NCI-H345 treated with DMSO at 0.1 percent for 48 hours (cell line): ENCODE results near the gene MIPOL1.
"Not testable (repeated sequence)": the region's sequence is repeated elsewhere in the genome, so short reads cannot be mapped to it uniquely, and the experiment has no call there.

Source experiments
- DNase-seq: peaks from one replicate; lab custom pipeline; 2025; ENCODE audit not compliant: unreplicated experiment; lab: John Stamatoyannopoulos, UW

The MIPOL1 gene

GRCh38 chr14:37279818-37280217 lies 82.1 kb downstream of the MIPOL1 start:
- DNase-seq, result no peak

DNA sequence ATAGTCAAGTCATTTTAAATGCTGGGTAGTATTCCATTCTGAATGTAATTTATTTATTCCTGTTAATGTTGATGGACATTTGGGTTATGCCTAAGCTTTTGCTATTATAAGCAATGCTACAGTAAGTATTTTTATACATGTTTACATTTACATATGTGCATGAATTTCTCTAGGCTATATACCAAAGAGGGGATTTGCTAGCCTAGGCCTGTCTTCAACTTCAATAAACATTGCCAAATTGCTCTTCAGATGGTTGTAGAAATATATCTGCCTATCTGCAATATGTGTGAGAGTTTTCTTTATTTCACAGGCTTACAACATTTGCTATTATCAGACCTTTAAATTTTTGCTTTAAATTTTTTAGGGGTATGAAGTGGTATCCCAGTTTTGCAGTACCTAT lies 87.0 kb downstream of the MIPOL1 start:
- no peak for DNase-seq

- DNase-seq, result no peak
These were observed 87.5 kb downstream of the MIPOL1 start for GRCh38 chr14:37285220-37285619.

GRCh38 chr14:37289688-37290087 lies 92.0 kb downstream of the MIPOL1 start:
- no peak for DNase-seq

- not testable (repeated sequence) for DNase-seq
These were observed 97.5 kb downstream of the MIPOL1 start for GRCh38 chr14:37295262-37295661.

- DNase-seq, result no peak
These were observed 113.5 kb downstream of the MIPOL1 start for GRCh38 chr14:37311252-37311651.

- DNase-seq, result no peak
These were observed 121.2 kb downstream of the MIPOL1 start for GRCh38 chr14:37318938-37319337.

DNA sequence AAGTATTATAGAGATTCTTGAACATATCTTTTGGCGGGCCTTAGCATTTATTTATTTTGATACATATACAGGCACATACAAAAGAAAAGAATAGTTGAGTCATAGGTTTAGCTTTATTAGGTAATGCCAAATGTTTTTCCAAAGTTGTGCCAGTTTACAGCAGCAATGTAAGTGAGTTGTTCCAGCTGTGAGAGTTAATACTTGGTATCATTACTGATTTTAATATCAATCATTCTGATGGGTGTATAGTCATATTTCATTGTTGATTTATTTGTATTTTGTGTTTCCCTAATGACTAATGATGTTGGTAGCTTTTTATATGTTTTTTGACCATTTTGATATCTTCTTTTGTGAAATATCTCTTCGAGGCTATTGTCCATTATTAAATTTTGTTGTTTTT lies 122.4 kb downstream of the MIPOL1 start:
- DNase-seq, result no peak

- no peak for DNase-seq
These were observed 127.6 kb downstream of the MIPOL1 start for GRCh38 chr14:37325332-37325731.

- DNase-seq, result no peak
These were observed 128.7 kb downstream of the MIPOL1 start for GRCh38 chr14:37326434-37326833.

- DNase-seq, result not testable (repeated sequence)
These were observed 130.2 kb downstream of the MIPOL1 start for GRCh38 chr14:37327933-37328332.

- DNase-seq, result no peak
These were observed 130.9 kb downstream of the MIPOL1 start for GRCh38 chr14:37328673-37329072.

GRCh38 chr14:37329189-37330001 lies 131.7 kb downstream of the MIPOL1 start:
- no peak for DNase-seq

DNA sequence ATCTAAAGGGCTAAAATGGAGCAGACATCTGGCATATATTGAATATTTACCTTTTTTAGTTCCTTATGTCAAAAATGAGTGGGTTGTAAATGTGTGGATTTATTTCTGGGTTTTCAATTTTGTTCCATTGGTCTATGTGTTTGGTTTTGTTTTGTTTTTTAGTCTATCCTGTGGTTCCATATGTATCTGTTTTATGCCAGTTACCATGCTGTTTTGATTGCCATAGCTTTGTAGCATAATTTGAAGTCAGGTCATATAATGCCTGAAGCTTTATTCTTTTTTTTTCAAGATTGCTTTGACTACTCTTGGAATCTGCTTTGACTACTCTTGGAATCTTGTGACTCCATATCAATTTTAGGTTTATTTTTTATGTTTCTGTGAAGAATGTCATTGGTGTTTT lies 133.2 kb downstream of the MIPOL1 start:
- DNase-seq, result no peak

DNA sequence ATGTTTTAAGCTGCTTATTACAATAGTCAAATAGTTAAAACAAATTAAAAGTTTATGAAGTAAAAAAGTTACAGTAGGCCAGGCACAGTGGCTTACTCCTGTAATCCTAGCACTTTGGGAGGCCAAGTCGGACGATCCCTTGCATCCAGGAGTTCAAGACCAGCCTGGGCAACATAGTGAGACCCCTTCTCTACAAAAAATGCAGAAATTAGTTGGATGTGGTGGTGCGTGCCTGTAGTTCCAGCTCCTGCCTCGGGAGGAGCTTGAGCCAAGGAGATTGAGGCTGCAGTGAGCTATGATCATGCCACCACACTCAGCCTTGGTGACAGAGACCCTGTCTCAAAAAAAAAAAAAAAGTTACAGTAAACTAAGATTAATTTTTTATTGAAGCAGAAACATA lies 142.6 kb downstream of the MIPOL1 start:
- DNase-seq, result no peak

DNA sequence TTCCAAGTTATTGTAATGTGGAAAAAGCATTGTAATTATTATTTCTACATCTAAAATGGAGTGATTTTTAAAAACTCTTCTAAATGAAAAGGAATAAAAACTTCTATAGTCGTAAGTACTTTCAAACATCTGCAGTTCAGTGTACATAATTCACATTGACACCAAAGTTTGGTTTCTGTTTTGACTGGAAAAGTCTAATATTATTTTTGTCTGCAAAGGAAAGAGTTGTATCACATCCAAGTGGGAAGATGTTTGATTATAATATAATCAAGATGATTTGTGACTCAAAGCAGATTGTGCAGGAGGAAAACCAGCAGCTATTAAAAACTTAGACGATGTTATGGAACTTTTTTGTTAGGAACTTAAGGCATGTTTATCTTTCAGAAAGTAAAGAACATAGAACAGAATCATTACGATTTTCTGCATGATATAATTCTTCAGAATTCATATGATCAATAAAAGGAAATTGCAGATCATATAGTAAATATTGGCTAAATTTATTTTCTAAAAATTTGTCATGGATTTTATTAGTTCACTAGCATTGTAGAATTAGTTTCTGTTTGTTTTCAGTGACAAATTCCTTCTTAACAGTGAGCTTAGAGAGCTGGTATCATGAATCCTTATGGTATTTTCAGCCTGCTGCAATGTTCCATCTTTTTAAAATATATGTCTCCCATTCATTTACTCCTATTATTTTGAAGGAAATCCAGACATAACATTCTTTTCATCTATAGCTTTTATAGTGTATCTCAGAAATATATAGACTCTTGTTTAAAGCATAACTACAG lies 145.8 kb downstream of the MIPOL1 start:
- DNase-seq, result no peak

GRCh38 chr14:37363661-37364060 lies 165.9 kb downstream of the MIPOL1 start:
- DNase-seq, result no peak

- DNase-seq, result peak; percentile 58
These were observed 171.7 kb downstream of the MIPOL1 start for GRCh38 chr14:37369425-37369824.

- DNase-seq, result no peak
These were observed 177.8 kb downstream of the MIPOL1 start for GRCh38 chr14:37375566-37375965.

DNA sequence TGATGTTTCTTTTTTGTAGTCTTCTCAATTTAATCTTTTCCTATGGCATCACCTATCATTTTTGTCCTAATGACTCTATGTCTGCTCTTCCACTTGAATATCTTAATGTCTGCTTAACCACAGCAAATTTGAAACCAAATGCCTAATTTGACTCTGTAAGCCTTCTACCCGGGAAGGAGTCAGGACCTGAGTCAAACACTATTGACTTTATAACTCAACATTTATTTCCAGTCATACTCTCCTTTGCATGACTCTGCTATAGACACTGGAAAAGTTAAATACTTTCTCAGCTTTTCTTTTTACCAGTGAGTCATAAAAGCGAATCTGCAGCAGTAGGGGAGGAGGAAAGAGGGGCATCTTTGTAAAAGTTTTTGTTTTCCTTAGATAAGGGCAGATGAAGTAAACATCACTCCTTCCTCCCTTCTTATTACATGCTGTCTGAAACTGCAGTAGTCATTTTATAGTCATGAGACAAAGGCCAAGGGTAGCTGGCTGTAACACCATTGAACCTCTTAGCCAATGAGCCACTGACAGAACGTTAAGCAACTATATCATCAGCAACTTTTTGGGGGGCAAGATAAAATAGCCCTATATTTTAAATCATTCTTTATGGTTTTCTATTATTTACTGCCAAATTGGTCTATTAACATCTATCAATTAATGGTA lies 179.3 kb downstream of the MIPOL1 start:
- no peak for DNase-seq

- peak; percentile 78 for DNase-seq
These were observed 187.3 kb downstream of the MIPOL1 start for GRCh38 chr14:37384870-37385596.
